HuH-7.5 (cell line): ENCODE measurements around the gene TRIB2.
A peak's percentile ranks its signal among the peaks of the same experiment; 100 is the strongest.

ENCODE experiments used
- DNase-seq: peaks from one replicate; pipeline ENCODE4 v3.0.0; 2011; ENCODE audit warnings: low spot score

Gene TRIB2

DNA sequence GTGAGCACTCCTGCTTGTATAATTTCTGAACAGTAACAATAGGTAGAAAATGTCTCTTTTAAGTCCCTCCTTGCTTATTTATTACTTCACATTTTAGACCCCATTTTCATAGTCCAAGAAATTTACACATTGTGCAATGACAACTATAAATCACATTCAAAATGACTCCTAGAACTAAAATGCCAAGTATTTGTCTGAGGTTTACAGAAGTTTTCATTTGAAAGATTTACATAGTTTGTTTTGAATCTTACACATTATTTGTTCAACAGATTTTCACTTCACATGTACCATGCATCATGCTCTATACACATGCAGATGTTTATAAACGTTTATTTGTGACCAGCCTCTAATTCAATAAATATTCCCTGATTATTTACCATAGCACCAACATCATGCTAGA is 15.7 kb upstream of the TRIB2 start:
- DNase-seq = no peak

DNA sequence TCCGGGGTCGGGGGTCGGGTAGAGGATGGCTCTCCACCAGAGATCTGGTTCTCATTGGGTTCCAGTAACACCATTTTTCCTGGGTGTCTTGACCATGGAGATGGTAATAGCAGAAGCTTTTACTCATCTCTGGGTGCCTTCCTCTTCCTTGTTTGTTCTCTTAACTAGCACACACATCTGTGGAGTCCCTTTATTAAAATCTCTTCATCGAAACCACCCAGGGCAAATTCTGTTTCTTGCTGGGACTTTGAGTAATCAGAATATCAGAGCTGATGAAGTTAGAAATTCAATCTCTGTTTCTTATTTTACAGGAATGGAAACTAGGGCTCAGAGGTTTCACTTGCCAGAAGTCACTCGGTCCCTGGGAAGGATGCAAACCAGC is 15.0 kb upstream of the TRIB2 start:
- no peak for DNase-seq

DNA sequence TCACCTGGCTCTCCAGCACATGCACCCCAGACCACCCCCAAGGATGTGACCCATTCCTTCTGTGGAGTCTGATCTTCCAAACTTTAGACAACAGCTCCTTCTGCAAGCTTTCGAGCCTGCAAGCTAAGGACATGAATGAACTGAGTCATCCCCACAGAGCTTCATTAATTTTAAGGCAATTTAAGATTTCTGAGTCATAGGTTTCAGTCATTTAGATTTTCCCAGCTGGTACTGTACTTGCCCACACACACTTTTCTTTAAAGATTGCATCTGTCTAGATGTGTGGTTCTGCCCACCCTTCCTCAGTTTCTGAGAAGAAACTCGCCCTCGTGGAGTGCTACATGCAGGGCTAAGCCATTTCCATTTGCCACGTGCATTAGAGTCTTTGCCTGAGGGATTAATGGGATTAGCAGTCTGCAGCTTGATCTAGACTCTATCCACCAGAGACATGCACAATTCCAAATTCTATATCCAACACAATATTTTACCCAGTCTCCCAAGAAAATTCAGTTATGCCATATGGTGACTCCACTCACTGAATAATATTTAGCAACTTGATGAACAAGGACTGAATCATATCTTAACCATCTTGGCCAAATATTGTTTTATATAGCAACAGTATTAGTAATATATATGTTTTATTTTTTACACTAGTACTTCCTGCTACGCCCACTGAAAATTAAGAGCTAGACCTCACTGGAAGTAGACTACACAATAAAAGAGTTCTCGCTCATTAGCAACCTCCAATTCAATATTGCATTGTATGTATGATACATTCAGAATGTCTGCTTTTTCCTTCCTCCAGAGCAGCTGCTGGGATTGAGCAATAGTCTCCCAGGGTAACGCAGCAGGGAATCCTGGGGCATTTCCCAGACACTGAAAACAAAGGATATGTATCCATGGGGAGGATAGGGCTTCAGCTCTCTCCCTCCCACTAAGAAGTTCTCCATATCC is 14.3 kb upstream of the TRIB2 start:
- DNase-seq = no peak

DNA sequence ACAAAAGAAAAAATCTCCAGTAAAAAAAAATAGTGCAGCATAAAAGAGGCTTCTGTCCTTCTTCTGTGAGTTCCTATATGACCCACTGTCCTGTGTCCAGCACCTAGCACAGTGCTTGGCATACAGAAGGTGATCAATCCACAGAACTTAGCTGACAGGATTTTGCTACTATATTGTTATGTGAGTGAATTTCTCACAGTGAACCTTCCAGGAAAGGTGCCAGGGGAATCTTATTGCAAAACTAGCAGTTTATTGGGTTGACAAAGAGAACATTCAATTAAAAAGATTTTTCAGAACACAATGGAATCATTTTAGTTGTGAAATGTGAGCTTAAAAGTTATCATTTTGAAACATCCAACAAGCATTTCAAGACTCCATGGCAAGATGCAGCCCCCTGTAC is 12.4 kb upstream of the TRIB2 start:
- DNase-seq = no peak

DNA sequence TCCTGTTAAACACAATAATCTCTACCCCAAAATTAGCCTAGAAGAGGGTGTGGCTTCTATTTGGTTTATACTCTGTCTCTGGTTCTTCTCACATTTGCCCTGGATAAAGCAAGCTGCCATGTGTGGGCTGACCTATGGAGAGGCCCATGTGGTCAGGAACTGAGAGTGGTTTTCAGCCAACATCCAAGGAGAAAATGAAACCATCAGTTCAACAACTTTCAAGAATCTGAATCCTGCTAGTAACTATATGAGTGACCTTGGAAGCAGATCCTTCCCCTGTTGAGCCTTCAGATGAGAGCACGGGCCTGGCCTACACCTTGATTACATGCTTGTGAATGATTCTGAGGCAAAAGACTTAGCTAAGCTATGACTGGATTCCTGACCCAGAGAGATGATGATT is 11.5 kb upstream of the TRIB2 start:
- no peak for DNase-seq

DNA sequence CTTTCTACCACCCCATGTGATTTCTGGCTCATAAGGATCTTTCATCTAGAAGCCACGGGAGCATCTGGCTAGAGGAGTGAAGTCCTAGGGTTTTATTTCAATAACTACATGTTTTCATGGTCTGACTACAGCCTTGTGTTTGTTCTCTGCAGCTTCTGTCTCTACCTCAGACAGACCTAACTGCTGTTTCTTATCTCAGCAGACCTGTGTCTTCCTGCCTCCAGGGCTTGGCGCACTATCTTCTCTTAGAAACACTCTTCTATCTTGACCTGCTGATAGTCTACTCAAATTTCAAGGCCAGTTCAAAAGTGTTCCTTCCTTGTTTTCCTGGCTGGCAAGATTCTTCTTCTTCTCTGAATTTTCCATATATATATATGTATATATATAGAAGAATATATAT is 11.0 kb upstream of the TRIB2 start:
- DNase-seq = no peak

DNA sequence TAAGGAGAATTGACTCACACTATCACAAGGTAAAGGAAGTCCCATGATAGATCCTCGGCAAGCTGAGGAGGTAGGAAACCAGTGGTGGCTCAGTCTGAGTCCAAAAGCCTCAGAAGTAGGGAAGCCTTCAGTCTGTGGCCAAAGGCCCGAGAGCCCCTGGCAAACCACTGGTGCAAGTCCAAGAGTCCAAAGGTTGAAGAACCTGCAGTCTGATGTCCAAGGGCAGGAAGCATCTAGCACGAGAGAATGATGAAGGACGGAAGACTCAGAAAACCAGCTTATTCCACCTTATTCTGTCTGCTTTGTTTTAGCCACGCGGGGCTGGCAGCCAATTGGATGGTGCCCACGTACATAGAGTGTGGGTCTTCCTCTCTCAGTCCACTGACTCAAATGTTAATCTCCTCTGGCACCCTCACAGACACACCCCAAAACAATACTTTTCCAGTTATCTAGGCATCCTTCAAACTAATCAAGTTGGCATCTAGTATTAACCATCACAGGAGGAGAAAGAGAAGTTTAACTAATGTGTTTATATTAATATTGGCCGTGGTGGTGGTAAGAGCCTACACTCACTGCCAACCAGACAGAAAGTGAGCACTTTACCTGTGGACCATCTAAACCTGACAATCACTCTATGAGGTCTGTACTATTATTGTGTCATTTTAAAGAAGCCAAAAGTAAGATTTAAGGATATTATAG is 8.1 kb upstream of the TRIB2 start:
- DNase-seq = no peak

DNA sequence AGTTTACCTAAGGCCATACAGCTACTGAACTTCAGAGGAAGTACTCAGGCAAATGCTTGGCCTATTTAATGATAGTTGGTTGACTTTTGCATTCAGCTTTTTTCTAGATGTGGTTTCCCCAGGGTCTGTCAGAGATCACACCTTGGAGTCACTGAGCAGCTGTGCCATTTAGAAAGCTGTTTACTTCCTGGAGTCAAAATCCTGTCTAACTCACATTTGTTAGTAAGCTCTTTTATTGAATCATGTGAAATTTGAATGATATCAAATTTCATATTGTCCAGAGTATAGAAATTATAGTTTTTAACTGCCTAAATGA is 7.6 kb upstream of the TRIB2 start:
- DNase-seq = no peak

DNA sequence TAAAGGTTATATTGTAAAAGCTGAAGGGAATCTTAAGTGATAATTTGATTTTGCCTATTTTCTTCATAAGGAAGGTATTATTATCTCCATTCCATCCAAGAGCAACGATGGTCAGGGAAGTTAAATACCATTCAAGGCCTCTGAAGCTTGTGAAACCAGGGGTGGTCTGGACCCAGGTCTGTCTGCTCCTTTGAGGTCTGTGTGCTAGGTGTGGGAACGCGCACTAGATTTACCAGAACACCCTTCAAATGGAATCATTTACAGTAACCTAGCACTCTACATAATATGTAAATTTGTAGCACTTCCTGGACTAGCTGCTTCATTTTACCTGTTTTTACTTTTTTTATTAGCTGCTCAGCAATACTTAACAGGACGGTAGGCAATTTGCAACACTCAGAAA is 6.4 kb upstream of the TRIB2 start:
- no peak for DNase-seq

DNA sequence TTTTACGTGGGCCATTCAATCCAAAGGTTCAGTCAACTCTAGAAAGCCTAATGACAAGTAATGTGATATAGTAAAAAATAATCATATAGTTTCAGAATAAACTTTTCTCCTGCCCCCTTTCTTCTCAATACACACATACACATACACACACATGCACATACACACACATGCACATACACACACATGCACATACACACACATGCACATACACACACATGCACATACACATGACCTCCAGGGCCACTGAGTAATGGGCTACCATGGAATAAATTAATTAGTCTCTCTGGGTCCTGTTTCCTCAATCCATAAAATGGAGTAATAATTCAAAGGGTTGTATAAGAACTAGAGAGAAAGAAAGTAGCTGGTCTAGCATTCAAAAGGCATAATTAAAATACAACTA is 5.4 kb upstream of the TRIB2 start:
- no peak for DNase-seq

DNA sequence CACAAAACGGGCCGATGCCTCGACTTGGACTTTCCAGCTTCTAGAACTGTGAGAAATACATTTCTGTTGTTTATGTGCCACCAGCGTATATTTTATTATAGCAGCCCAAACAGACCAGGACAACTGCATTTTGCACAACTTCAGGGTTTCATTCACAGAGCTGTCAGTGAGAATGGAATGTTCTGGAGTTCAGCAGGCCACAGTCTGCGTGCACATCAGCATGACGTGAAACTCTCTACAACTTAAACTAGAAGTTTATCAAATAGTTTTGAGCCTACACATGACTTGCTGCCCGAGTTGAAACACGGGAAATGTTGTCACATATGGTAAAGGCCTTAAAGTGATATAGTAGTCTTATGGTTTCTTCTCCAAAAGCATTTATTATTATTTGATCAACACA is 3.9 kb upstream of the TRIB2 start:
- DNase-seq = no peak

DNA sequence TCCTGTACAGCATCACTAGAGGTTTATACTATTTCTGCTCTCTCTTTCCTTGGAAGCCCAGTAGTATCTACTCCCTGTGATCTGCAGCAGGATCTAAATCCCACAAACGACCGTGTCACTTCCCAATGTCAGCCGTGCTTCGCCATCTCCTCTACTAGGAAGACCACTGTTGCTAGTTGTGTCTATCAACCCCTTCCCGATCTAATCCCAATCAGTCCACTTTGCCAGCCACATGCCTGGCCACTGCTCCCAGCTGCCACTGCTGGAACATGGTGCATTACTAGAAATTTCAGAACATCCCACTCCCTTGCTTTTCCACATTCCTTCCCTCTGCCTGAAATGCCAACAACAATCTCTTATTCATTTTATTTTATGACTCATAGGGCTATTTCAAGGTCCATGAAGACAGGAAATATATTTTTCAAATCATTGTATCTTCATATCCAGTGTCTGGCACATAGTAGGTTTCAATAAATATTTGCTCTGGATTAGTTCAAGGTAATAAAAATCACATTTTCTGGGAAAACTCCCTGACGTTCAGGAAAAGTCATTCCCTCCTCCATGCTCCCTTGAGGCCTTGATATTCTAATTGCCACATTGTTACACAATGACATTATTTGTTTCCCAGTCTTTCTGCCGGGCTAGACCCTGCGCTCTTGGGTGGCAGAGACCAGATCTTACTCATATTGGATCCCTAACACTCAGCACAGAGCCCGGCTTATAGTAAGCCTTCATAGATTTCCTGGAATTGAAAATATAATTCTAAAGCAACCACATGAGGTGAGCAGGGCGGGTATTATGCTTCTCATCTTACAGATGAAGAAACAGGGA is 2.1 kb upstream of the TRIB2 start:
- no peak for DNase-seq

DNA sequence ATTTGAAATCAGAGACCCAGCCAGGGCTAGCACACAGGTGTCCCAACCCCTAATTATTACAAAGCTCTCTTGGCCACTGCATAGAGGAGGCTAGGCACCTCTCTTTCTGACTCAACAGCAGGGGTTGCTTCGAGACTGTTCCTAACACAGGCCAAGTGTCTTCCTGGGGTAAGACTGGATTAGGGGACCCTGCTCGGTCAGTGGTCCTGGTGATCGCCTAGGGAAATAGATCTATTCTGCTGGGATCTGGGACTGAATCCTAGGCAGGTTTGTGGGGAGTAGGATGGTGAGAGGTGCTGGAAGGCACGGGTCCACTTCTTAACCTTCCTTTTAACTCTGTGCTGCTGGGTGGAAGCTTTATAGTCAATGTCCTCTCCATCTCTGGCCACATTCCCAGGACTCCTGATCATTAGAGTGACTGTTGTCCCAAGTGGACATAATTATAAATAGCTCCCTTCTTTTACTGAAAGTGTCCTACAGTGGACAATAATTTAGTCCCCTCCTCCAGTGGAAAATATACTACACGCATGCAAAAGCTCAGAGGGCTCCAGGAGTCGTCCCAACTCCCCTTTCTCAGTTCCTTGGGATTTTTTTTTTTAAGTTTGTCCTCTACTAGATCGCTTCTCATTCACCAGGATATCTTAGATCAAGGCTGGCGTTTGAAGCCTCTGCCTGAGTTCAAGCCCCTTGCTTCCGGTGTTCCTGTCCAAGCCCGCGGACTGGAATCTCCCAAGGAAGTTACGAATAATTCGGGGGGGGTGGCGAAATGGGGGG is 1.3 kb upstream of the TRIB2 start:
- DNase-seq = no peak

DNA sequence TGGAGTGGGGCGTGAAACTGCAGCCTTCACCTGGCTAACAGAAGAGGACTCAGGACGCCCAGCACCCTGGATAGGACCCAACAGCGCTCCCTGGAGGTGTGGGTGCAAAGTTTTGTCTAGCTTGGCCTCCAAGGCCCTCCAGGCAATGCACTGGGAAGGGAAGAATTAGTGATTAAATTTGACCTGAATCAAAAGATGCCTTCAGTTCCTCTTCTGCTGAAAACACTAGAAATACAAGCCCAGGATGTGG is 779 bp upstream of the TRIB2 start:
- peak; percentile 51 for DNase-seq

DNA sequence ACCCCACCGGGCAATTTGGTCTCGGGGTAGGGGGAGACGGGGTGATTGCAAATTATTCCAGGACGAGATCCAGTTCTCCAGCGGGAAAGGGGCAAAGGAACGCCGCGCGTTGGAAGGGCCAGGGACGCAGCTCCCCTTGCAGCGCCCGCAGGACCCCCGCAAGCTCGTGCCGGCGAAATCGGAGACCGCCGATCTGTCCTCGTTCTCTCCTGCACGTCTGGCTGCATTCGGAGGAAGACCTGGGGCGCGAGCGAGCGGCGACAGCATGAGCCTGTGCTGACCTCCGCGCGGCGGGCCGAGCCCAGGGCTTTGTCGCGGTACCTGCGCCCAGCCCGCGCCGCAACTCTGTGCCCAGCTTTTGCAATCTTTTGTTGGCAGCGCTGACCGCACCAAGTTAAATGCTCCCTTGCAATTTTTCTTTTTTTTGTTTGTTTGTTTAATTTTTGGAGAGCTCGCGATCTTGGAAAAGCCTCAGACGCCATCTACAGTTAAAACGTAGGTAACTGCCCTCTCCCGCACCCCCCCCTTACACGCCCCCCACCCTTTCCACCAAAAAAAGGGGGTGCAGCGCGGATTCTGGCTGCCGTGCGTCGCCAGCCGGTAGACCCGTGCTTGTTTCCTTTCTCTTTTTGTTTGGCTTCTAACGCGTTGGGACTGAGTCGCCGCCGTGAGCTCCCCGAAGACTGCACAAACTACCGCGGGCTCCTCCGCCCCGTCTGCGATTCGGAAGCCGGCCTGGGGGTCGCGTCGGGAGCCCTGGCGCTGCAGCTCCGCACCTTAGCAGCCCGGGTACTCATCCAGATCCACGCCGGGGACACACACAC is 667 bp downstream of the TRIB2 start:
- DNase-seq = peak; percentile 45

DNA sequence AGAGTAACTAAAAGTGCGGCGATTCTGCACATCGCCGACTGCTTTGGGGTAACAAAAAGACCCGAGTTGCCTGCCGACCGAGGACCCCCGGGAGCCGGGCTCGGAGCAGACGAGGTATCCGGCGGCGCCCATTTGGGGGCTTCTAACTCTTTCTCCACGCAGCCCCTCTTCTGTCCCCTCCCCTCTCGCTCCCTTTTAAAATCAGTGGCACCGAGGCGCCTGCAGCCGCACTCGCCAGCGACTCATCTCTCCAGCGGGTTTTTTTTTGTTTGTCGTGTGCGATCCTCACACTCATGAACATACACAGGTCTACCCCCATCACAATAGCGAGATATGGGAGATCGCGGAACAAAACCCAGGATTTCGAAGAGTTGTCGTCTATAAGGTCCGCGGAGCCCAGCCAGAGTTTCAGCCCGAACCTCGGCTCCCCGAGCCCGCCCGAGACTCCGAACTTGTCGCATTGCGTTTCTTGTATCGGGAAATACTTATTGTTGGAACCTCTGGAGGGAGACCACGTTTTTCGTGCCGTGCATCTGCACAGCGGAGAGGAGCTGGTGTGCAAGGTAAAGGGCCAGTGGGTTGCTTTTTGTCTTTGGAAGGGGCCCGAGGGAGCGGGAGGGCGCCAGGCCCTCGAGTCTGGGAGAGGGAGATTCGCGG is 1.4 kb downstream of the TRIB2 start:
- no peak for DNase-seq

DNA sequence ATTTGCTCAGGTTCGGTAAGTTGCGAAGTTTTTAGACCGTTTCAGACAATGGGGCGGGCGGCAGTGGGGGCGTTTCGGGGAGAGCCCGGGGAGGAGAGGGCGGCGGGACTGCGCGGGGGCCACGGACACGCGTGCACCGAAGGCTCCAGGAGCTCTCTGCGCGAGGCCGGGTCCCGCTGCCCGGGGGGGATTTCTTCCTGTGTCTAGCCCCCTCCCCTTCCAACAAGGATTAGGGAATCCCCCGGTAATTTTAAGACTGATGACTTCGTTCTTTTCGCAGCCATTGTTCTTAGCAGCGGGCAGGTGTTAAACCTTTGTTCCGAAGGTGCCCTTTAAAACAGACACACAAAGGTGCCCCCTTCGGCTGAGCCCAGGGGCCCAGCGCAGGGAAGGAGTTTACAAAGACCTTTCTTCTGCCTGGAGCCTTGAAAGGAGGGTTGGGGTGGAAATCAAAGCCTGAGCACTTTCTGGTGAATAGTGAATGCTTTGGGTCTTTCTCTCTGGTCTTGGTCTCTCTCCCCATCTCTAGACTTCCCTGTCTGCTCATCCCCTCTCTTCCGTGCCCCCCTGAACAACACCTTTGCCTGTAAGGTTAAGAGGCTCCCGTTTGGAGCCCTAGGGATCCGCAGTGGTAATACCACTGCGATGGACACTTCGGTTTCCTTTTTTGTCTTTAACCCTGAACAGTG is 2.1 kb downstream of the TRIB2 start:
- DNase-seq = no peak

DNA sequence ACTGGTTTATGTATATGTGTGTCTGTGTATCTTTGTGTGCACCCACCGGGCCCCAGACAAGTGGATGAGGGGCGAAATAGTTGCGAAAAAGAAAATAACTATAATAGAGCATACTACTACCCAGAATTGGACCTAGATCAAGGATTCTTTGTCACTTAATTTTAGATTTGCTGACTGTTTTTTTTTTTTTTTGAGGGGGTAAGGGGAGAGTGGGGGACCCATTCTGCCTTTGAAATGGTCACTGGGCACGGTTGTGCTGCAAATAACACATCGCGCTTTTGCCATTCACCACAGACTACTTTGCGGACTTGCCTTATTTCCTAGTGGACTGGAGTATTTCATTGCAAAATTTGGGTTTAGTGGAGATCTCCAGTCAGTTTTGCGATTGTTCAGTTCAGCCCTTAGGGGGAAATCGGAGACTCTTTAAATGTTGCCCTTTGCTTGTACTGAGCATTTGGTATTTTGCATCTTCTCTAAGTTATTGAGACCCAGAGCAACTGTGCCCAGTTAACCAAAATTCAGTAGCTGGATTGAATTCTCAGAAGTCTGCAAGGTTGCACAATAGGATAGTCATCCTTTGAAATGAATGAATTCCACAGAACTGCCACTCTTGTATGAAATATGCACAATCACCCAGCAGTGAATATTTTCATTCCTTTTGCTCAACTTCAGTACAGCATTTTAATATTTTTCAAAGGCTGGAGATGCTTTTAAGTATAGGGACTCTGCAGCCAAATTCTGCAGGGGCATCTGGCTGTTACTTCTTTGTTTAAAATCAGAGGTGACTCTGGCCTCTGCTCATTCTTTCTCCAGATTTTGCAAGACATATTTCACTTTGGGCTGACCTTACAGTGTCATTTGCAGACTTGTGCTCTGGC is 2.9 kb downstream of the TRIB2 start:
- no peak for DNase-seq

DNA sequence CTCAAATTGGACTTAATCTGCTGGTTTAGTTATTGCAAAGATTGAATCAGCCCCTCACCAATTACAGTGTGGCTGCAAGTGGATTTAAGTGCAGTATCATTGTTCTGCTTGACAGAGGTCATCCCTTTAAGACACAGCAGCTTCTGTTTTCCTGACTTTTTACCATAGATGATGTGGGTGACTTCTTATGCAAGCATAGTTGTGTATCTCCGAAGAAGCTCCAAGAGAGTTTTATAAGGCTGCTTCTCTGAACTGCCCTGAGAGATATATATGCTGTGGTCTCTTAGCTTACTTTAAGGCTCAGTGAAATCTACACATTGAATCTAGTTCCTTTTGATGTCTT is 3.5 kb downstream of the TRIB2 start:
- no peak for DNase-seq
